ENCODE measurements around the gene PTGFRN. TPM values are rescaled to one million over a fixed set of nuclear protein-coding genes. Genes with fewer than 3 reads are reported as not detected.

PTGFRN gene
- total RNA-seq, 2 experiments from 2014 or later, result not detected

DNA sequence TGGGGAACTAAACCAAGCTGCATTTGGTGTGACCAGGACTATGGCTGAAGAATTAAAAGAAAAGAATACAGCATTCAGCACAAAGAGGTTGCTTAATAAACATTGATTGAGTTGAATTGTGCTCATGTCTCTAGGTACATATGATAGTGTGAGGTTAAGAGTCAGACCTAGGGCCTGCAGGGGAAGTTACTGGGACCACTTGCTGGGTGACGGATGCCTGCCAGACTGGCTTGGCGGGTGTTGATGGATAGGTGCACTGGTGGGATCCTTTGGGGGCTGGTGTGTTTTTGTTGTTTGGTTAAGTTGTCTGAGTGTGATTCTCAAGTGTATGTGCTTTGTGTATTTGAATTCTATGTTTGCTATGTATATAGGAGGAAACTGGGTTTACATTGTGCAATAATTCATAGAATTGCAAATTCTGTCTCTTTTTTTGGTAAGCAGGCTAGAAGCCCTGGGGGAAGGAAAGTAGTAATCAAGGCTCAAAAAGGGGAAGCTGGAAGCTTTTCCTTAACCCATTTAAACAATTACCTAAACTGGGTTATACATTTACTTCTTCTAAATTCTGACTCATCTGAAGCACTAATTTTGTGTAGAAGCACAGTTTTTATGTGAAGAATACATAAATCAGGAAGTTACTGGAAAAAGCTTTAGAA, 93.6 kb downstream of the PTGFRN start:
- ChIA-PET POLR2A (no interaction called here), CTCF (ENCODE audit: unreplicated experiment) (no interaction called here)
- intact Hi-C loops (cut with micrococcal nuclease; ENCODE audit: unreplicated experiment), result no loop called here
- H3K9me3 ChIP-seq (ENCODE audit: low read length), result no peaks in the 10 kb centered on the region
- no peaks in the 10 kb centered on the region for H3K9me2 ChIP-seq (ENCODE audit: insufficient read depth, low read length)
- no TSS peak for BruUV-seq (replicated peaks)
- DNase-seq (ENCODE audit: low spot score), result no peak
- H3K4me3 ChIP-seq (ENCODE audit: low read depth, low read length, poor library complexity, severe bottlenecking), result no peak overlapping the region
- no peak for TF ChIP-seq EZH2phosphoT487 (IDR thresholded peaks at IDR 0.05; ENCODE audit: borderline replicate concordance, low read depth, low read length)
- TF ChIP-seq, protein P1, sequence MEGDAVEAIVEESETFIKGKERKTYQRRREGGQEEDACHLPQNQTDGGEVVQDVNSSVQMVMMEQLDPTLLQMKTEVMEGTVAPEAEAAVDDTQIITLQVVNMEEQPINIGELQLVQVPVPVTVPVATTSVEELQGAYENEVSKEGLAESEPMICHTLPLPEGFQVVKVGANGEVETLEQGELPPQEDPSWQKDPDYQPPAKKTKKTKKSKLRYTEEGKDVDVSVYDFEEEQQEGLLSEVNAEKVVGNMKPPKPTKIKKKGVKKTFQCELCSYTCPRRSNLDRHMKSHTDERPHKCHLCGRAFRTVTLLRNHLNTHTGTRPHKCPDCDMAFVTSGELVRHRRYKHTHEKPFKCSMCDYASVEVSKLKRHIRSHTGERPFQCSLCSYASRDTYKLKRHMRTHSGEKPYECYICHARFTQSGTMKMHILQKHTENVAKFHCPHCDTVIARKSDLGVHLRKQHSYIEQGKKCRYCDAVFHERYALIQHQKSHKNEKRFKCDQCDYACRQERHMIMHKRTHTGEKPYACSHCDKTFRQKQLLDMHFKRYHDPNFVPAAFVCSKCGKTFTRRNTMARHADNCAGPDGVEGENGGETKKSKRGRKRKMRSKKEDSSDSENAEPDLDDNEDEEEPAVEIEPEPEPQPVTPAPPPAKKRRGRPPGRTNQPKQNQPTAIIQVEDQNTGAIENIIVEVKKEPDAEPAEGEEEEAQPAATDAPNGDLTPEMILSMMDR (conservative IDR thresholded peaks at IDR 0.05; ENCODE audit: low read length), result no peak
- H3K79me2 ChIP-seq (ENCODE audit: insufficient read depth, low read depth, low read length), result no peaks in the 10 kb centered on the region
- no peaks in the 10 kb centered on the region for H3K36me3 ChIP-seq (ENCODE audit: insufficient read depth, low read length)
- no peak overlapping the region for H2AFZ ChIP-seq (ENCODE audit: low read length)
- H3K4me2 ChIP-seq (ENCODE audit: low read length), result no peak overlapping the region
- H4K20me1 ChIP-seq (ENCODE audit: insufficient read depth, low read length), result no peaks in the 10 kb centered on the region
- no peaks in the 10 kb centered on the region for H3K4me1 ChIP-seq (ENCODE audit: insufficient read depth, low read length, poor library complexity, severe bottlenecking)
- H3K27ac ChIP-seq (ENCODE audit: low read depth, low read length, poor library complexity, severe bottlenecking), result no peak overlapping the region

- CTCF ChIA-PET (ENCODE audit: unreplicated experiment), result no interaction called here
- BruUV-seq (replicated peaks), result no TSS peak
- intact Hi-C loops (cut with micrococcal nuclease; ENCODE audit: unreplicated experiment), result no loop called here
These were observed 98.0 kb downstream of the PTGFRN start for GRCh38 chr1:117007719-117008013.

GRCh38 chr1:117008656-117009055, 98.9 kb downstream of the PTGFRN start:
- TF ChIP-seq, protein P1 (conservative IDR thresholded peaks at IDR 0.05; ENCODE audit: low read length), result no peak
- TF ChIP-seq EZH2phosphoT487 (IDR thresholded peaks at IDR 0.05; ENCODE audit: borderline replicate concordance, low read depth, low read length), result no peak
- CTCF ChIA-PET (ENCODE audit: unreplicated experiment), result no interaction called here
- no peak for DNase-seq (ENCODE audit: low spot score)
- H2AFZ ChIP-seq (ENCODE audit: low read length), result no peak overlapping the region
- no peak overlapping the region for H3K4me3 ChIP-seq (ENCODE audit: low read depth, low read length, poor library complexity, severe bottlenecking)
- no peak overlapping the region for H3K27ac ChIP-seq (ENCODE audit: low read depth, low read length, poor library complexity, severe bottlenecking)
- H3K4me1 ChIP-seq (ENCODE audit: insufficient read depth, low read length, poor library complexity, severe bottlenecking), result no peaks in the 10 kb centered on the region
- BruUV-seq (replicated peaks), result no TSS peak
- H3K79me2 ChIP-seq (ENCODE audit: insufficient read depth, low read depth, low read length), result no peaks in the 10 kb centered on the region
- no peaks in the 10 kb centered on the region for H3K9me3 ChIP-seq (ENCODE audit: low read length)
- POLR2A ChIA-PET, result no interaction called here
- H3K4me2 ChIP-seq (ENCODE audit: low read length), result no peak overlapping the region
- H3K36me3 ChIP-seq (ENCODE audit: insufficient read depth, low read length), result no peaks in the 10 kb centered on the region
- H4K20me1 ChIP-seq (ENCODE audit: insufficient read depth, low read length), result no peaks in the 10 kb centered on the region
- no peaks in the 10 kb centered on the region for H3K9me2 ChIP-seq (ENCODE audit: insufficient read depth, low read length)
- intact Hi-C loops (cut with micrococcal nuclease; ENCODE audit: unreplicated experiment), result no loop called here

More at GRCh38 chr1:117007719-117008013, 98.0 kb downstream of the PTGFRN start:
- H3K4me2 ChIP-seq (ENCODE audit: low read length), result no peak overlapping the region
- POLR2A ChIA-PET, result no interaction called here
- no peaks in the 10 kb centered on the region for H4K20me1 ChIP-seq (ENCODE audit: insufficient read depth, low read length)
- H3K27ac ChIP-seq (ENCODE audit: low read depth, low read length, poor library complexity, severe bottlenecking), result no peak overlapping the region
- TF ChIP-seq, protein P1 (conservative IDR thresholded peaks at IDR 0.05; ENCODE audit: low read length), result no peak
- no peak for TF ChIP-seq EZH2phosphoT487 (IDR thresholded peaks at IDR 0.05; ENCODE audit: borderline replicate concordance, low read depth, low read length)
- no peaks in the 10 kb centered on the region for H3K4me1 ChIP-seq (ENCODE audit: insufficient read depth, low read length, poor library complexity, severe bottlenecking)
- H3K4me3 ChIP-seq (ENCODE audit: low read depth, low read length, poor library complexity, severe bottlenecking), result no peak overlapping the region
- no peaks in the 10 kb centered on the region for H3K79me2 ChIP-seq (ENCODE audit: insufficient read depth, low read depth, low read length)
- no peaks in the 10 kb centered on the region for H3K9me3 ChIP-seq (ENCODE audit: low read length)
- H3K36me3 ChIP-seq (ENCODE audit: insufficient read depth, low read length), result no peaks in the 10 kb centered on the region
- no peaks in the 10 kb centered on the region for H3K9me2 ChIP-seq (ENCODE audit: insufficient read depth, low read length)
- no peak for DNase-seq (ENCODE audit: low spot score)
- H2AFZ ChIP-seq (ENCODE audit: low read length), result no peak overlapping the region
